ENCODE measurements around the gene PLPP1. TPM values are rescaled to one million over a fixed set of nuclear protein-coding genes. Genes with fewer than 3 reads are reported as not detected.
"Not testable (repeated sequence)": the region's sequence is repeated elsewhere in the genome, so short reads cannot be mapped to it uniquely, and the experiment has no call there.

The PLPP1 gene
- total and polyA plus RNA-seq, 4 experiments from 2014 or later = 6.1 to 12.4 (median 8.6) TPM

DNA sequence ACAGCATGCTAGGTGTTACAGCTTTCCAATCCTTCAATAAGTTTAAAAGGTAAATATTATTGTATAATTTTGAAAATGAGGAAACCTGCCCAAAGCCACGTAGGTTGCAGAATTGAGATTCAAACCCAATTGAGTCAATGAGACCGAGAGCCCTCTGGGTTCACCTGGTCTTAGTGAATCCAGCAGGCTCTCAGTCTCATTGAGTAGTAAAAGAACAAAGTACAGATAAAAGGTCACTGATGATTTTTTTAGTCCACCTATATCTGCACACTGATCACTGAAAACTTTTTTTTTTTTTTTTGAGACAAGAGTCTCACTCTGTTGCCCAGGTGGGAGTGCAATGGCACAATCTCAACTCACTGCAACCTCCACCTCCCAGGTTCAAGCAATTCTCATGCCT is 27.2 kb downstream of the PLPP1 start:
- H3K4me3 ChIP-seq (ENCODE audit: low read length in 2 of 2) = no peak overlapping the region
- H3K4me1 ChIP-seq (ENCODE audit: insufficient read depth, low read length) = no peaks in the 10 kb centered on the region
- H3K27ac ChIP-seq (ENCODE audit: low read depth, low read length) = no peak overlapping the region
- H3K36me3 Mint-ChIP-seq = no peaks in the 10 kb centered on the region
- no peak for DNase-seq
- H3K36me3 ChIP-seq (ENCODE audit: insufficient read depth, low read length) = no peaks in the 10 kb centered on the region
- peaks cover 8 to 12% (median 9%) of the 10 kb centered on the region in 4 donors for H3K4me1 Mint-ChIP-seq
- no peaks in the 10 kb centered on the region for H3K9me3 Mint-ChIP-seq
- intact Hi-C loops (cut with micrococcal nuclease) = no loop called here
- no peak overlapping the region for H3K27ac Mint-ChIP-seq
- no peaks in the 10 kb centered on the region for H3K27me3 Mint-ChIP-seq
- ChIA-PET CTCF (ENCODE audit: partially characterized antibody) (no interaction called here), POLR2A (ENCODE audit: partially characterized antibody) (no interaction called here)
- H3K9me3 ChIP-seq (ENCODE audit: control insufficient read depth in 1 of 2, low read length in 2 of 2) = no peaks in the 10 kb centered on the region
- H3K4me3 Mint-ChIP-seq = no peak overlapping the region
- no peaks in the 10 kb centered on the region for H3K27me3 ChIP-seq (ENCODE audit: insufficient read depth, low read length)

DNA sequence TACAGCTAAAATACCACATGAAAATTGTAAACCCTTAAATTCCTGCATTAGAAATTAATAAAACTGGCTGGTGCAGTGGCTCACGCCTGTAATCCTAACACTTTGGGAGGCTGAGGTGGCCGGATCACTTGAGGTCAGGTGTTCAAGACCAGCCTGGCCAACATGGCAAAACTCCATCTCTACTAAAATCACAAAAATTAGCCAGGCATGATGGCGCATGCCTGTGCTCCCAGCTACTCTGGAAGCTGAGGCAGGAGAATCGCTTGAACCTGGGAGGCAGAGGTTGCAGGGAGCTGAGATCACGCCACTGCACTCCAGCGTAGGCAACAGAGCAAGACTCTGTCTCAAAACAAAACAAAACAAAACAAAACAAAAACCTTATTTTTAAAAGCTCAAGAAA is 29.1 kb downstream of the PLPP1 start:
- CTCF ChIA-PET (ENCODE audit: partially characterized antibody) = interaction anchor here (0.7 kb wide), 1 partner anchor 11 kb away, joined by 4 read pairs; no protein-coding TSS in a partner anchor
- H3K27ac ChIP-seq (ENCODE audit: low read depth, low read length); POLR2A ChIA-PET (ENCODE audit: partially characterized antibody); DNase-seq; H3K4me3 ChIP-seq (ENCODE audit: low read length in 2 of 2); H3K27ac Mint-ChIP-seq; H3K27me3 ChIP-seq (ENCODE audit: insufficient read depth, low read length); H3K4me1 ChIP-seq (ENCODE audit: insufficient read depth, low read length); H3K36me3 ChIP-seq (ENCODE audit: insufficient read depth, low read length); H3K4me3 Mint-ChIP-seq; intact Hi-C loops (cut with micrococcal nuclease); H3K27me3 Mint-ChIP-seq; H3K9me3 ChIP-seq (ENCODE audit: control insufficient read depth in 1 of 2, low read length in 2 of 2); H3K36me3 Mint-ChIP-seq; H3K4me1 Mint-ChIP-seq; H3K9me3 Mint-ChIP-seq: not testable (repeated sequence)

DNA sequence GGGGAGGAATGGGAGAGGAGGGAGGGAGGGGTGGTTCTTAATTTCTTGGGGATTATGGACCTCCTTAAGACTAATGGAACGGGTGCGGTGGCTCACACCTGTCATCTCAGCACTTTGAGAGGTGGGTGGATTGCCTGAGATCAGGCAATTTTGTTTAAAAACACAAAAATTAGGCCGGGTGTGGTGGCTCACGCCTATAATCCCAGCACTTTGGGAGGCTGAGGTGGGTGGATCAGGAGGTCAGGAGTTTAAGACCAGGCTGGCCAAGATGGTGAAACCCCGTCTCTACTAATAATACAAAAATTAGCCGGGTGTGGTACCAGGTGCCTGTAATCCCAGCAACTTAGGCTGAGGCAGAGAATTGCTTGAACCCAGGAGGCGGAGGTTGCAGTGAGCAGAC is 30.8 kb downstream of the PLPP1 start:
- H3K4me1 ChIP-seq (ENCODE audit: insufficient read depth, low read length); H3K4me1 Mint-ChIP-seq; H3K27me3 ChIP-seq (ENCODE audit: insufficient read depth, low read length); H3K27ac Mint-ChIP-seq; CTCF ChIA-PET (ENCODE audit: partially characterized antibody); intact Hi-C loops (cut with micrococcal nuclease); H3K36me3 Mint-ChIP-seq; H3K27ac ChIP-seq (ENCODE audit: low read depth, low read length); H3K27me3 Mint-ChIP-seq; H3K4me3 Mint-ChIP-seq; DNase-seq; H3K9me3 ChIP-seq (ENCODE audit: control insufficient read depth in 1 of 2, low read length in 2 of 2); H3K4me3 ChIP-seq (ENCODE audit: low read length in 2 of 2); H3K9me3 Mint-ChIP-seq; H3K36me3 ChIP-seq (ENCODE audit: insufficient read depth, low read length); POLR2A ChIA-PET (ENCODE audit: partially characterized antibody): not testable (repeated sequence)

DNA sequence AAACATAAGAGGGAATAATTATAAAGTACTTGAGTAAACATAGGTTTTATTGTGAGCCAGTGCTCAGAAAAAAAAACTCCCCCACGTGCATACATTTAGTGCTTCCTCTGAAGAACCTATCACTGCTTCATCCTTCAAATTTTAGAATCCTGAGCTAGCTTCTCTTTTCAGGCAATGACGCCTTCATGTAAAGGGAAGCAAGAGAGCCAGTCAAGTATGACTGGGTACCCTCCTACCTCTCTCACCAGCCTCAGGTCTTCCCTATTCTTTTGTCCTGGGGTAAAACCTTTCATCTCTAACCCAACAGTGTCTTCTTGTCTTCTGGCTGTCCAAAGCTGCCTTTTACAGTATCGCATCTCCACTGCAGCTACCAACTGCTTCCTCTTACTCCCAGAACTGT is 32.0 kb downstream of the PLPP1 start:
- H3K4me1 Mint-ChIP-seq = peaks cover 7 to 12% (median 10%) of the 10 kb centered on the region in 4 donors
- Histone ChIP-seq H3K9me3 (ENCODE audit: control insufficient read depth in 1 of 2, low read length in 2 of 2) (no peaks in the 10 kb centered on the region), H3K36me3 (ENCODE audit: insufficient read depth, low read length) (no peaks in the 10 kb centered on the region), H3K27me3 (ENCODE audit: insufficient read depth, low read length) (no peaks in the 10 kb centered on the region), H3K4me1 (ENCODE audit: insufficient read depth, low read length) (no peaks in the 10 kb centered on the region), H3K27ac (ENCODE audit: low read depth, low read length) (no peak overlapping the region), H3K4me3 (ENCODE audit: low read length in 2 of 2) (no peak overlapping the region)
- H3K36me3 Mint-ChIP-seq = no peaks in the 10 kb centered on the region
- H3K27ac Mint-ChIP-seq = no peak overlapping the region
- H3K4me3 Mint-ChIP-seq = no peak overlapping the region
- ChIA-PET CTCF (ENCODE audit: partially characterized antibody) (no interaction called here), POLR2A (ENCODE audit: partially characterized antibody) (no interaction called here)
- H3K9me3 Mint-ChIP-seq = no peaks in the 10 kb centered on the region
- H3K27me3 Mint-ChIP-seq = no peaks in the 10 kb centered on the region
- intact Hi-C loops (cut with micrococcal nuclease) = no loop called here
- no peak for DNase-seq

DNA sequence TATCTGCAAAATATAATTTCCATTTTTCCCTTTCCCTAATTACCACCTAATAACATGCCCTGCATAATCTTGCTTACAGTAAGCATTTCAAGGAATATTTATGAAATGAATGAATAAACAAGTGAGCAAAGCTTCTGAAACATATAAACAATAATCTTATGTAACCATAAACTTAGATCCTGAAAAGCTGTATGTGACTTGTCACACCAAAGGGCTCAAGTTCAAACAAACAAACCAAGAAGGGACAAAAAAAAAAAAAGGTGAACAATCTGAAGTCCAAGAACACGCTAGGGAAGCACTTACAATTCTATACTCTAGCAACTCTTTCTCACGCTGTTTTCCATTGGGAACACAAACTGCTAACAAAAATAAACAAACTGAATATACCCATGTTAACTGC is 36.3 kb downstream of the PLPP1 start:
- intact Hi-C loops (cut with micrococcal nuclease) = no loop called here
- no peak overlapping the region for H3K4me3 ChIP-seq (ENCODE audit: low read length in 2 of 2)
- H3K27me3 ChIP-seq (ENCODE audit: insufficient read depth, low read length) = no peaks in the 10 kb centered on the region
- ChIA-PET POLR2A (ENCODE audit: partially characterized antibody) (no interaction called here), CTCF (ENCODE audit: partially characterized antibody) (no interaction called here)
- Mint-ChIP-seq H3K9me3 (no peaks in the 10 kb centered on the region), H3K4me3 (no peak overlapping the region), H3K4me1 (peaks cover 0 to 10% (median 9%) of the 10 kb centered on the region in 4 donors), H3K27me3 (no peaks in the 10 kb centered on the region), H3K36me3 (no peaks in the 10 kb centered on the region), H3K27ac (no peak overlapping the region)
- H3K4me1 ChIP-seq (ENCODE audit: insufficient read depth, low read length) = no peaks in the 10 kb centered on the region
- H3K9me3 ChIP-seq (ENCODE audit: control insufficient read depth in 1 of 2, low read length in 2 of 2) = no peaks in the 10 kb centered on the region
- H3K36me3 ChIP-seq (ENCODE audit: insufficient read depth, low read length) = no peaks in the 10 kb centered on the region
- no peak overlapping the region for H3K27ac ChIP-seq (ENCODE audit: low read depth, low read length)
- DNase-seq = no peak

DNA sequence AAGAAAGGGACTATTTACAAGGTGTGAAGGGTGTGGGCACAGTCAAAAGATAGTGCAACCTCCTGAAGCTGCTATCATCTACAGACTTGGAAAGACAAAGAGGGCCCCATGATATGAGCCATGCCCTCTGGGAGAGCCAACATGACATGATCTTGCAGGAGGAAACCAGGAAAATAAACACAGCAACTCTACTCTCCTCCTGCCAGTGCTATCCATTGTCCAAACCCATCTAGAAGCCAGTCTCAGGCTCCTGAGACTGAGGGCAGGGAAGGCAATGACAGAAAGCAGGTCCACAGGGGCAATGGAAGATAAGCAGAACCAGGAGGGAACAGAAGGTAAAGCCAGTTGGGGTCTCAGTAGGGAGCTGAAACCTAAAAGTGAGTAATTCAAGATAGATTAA is 37.1 kb downstream of the PLPP1 start:
- no peak overlapping the region for H3K4me3 Mint-ChIP-seq
- ChIA-PET POLR2A (ENCODE audit: partially characterized antibody) (no interaction called here), CTCF (ENCODE audit: partially characterized antibody) (no interaction called here)
- Histone ChIP-seq H3K4me3 (ENCODE audit: low read length in 2 of 2) (no peak overlapping the region), H3K27me3 (ENCODE audit: insufficient read depth, low read length) (no peaks in the 10 kb centered on the region), H3K9me3 (ENCODE audit: control insufficient read depth in 1 of 2, low read length in 2 of 2) (no peaks in the 10 kb centered on the region), H3K36me3 (ENCODE audit: insufficient read depth, low read length) (no peaks in the 10 kb centered on the region), H3K27ac (ENCODE audit: low read depth, low read length) (no peak overlapping the region), H3K4me1 (ENCODE audit: insufficient read depth, low read length) (no peaks in the 10 kb centered on the region)
- DNase-seq = no peak
- H3K27ac Mint-ChIP-seq = peak overlapping the region in 1 of 7 donors; percentile 9
- intact Hi-C loops (cut with micrococcal nuclease) = no loop called here
- no peaks in the 10 kb centered on the region for H3K36me3 Mint-ChIP-seq
- no peaks in the 10 kb centered on the region for H3K9me3 Mint-ChIP-seq
- no peaks in the 10 kb centered on the region for H3K27me3 Mint-ChIP-seq
- H3K4me1 Mint-ChIP-seq = peaks cover 3 to 9% (median 6%) of the 10 kb centered on the region in 4 donors

DNA sequence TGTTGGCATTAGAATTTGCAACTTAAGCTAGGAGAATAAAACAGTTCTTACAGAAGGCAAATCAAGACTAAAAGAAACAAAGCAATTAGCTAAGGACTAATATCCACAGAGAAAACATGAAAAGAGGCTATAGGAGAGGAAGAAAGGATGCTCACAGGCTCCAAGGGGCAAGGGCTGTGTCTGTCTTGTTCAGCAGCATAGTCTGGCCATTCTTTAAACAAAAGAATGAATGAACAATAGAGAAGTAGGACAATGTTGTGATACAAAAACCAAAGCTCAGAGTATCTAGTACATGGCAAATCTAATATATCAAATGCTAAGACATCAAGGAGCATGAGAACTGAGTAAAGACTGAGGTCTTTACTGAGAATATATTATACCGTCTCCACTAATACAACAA is 39.5 kb downstream of the PLPP1 start:
- Mint-ChIP-seq H3K9me3 (no peaks in the 10 kb centered on the region), H3K4me3 (no peak overlapping the region), H3K27me3 (no peaks in the 10 kb centered on the region), H3K27ac (no peak overlapping the region), H3K4me1 (peaks cover 5 to 12% (median 8%) of the 10 kb centered on the region in 4 donors), H3K36me3 (peaks cover 2 to 5% of the 10 kb centered on the region in 2 donors)
- no peaks in the 10 kb centered on the region for H3K4me1 ChIP-seq (ENCODE audit: insufficient read depth, low read length)
- intact Hi-C loops (cut with micrococcal nuclease) = no loop called here
- ChIA-PET POLR2A (ENCODE audit: partially characterized antibody) (interaction anchor here (0.6 kb wide), 1 partner anchor 188 kb away, joined by 3 read pairs; the partner anchor contains the start of gene DHX29), CTCF (ENCODE audit: partially characterized antibody) (no interaction called here)
- no peak overlapping the region for H3K4me3 ChIP-seq (ENCODE audit: low read length in 2 of 2)
- no peaks in the 10 kb centered on the region for H3K9me3 ChIP-seq (ENCODE audit: control insufficient read depth in 1 of 2, low read length in 2 of 2)
- no peak overlapping the region for H3K27ac ChIP-seq (ENCODE audit: low read depth, low read length)
- no peak for DNase-seq
- H3K27me3 ChIP-seq (ENCODE audit: insufficient read depth, low read length) = no peaks in the 10 kb centered on the region
- no peaks in the 10 kb centered on the region for H3K36me3 ChIP-seq (ENCODE audit: insufficient read depth, low read length)

DNA sequence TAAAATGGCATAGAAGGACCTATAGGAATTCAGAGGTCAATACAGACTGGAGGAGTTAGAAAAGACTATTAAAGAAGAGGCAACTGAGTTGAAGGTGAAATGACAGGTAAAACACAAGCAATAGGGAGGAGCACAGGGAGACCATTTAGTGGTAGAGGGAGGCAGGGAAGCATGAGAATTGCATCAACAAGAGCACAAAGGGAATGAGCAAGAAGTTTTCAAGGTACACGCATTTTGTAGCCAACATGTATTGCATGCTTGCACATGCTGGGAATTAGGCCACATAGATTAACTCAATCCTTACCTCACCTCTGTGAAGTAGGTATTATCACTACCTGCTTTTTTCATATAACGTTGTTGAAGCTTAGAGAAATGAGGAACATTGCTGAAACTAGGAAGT is 42.3 kb downstream of the PLPP1 start:
- H3K4me3 ChIP-seq (ENCODE audit: low read length in 2 of 2) = no peak overlapping the region
- ChIA-PET CTCF (ENCODE audit: partially characterized antibody) (no interaction called here), POLR2A (ENCODE audit: partially characterized antibody) (no interaction called here)
- H3K9me3 Mint-ChIP-seq = no peaks in the 10 kb centered on the region
- H3K36me3 Mint-ChIP-seq = peaks cover 4 to 10% of the 10 kb centered on the region in 2 donors
- no peaks in the 10 kb centered on the region for H3K4me1 ChIP-seq (ENCODE audit: insufficient read depth, low read length)
- DNase-seq = no peak
- intact Hi-C loops (cut with micrococcal nuclease) = no loop called here
- no peak overlapping the region for H3K27ac Mint-ChIP-seq
- no peaks in the 10 kb centered on the region for H3K27me3 ChIP-seq (ENCODE audit: insufficient read depth, low read length)
- no peaks in the 10 kb centered on the region for H3K36me3 ChIP-seq (ENCODE audit: insufficient read depth, low read length)
- no peaks in the 10 kb centered on the region for H3K27me3 Mint-ChIP-seq
- peaks cover 1 to 9% (median 5%) of the 10 kb centered on the region in 4 donors for H3K4me1 Mint-ChIP-seq
- no peaks in the 10 kb centered on the region for H3K9me3 ChIP-seq (ENCODE audit: control insufficient read depth in 1 of 2, low read length in 2 of 2)
- H3K4me3 Mint-ChIP-seq = no peak overlapping the region
- H3K27ac ChIP-seq (ENCODE audit: low read depth, low read length) = no peak overlapping the region

All from CD4-positive, alpha-beta memory T cell (primary cell).